Gastrocnemius medialis (tissue), 4 donors: ENCODE results near the gene ADARB1.

Source experiments
- POLR2A ChIP-seq, 2 donors: fragments of 450-650 bp; IDR thresholded peaks; one replicate each; pipeline ENCODE4 v1.6.1; 2017; ENCODE audit warnings: antibody characterized with exemption in 2 of 2, mild to moderate bottlenecking in 2 of 2, moderate library complexity in 2 of 2
- TF ChIP-seq, protein P1 (sequence below), 5 experiments: fragments of 450-650 bp in 3 of 5; fragments of 200-600 bp in 2 of 5; sonication (generic) in 2 of 5; IDR thresholded peaks in 4 of 5; conservative IDR thresholded peaks in 1 of 5; 1 replicate in 4 of 5; 2 replicates in 1 of 5; pipeline ENCODE4 v1.5.1; 2016 to 2019; ENCODE audit warnings: antibody characterized with exemption in 5 of 5, mild to moderate bottlenecking in 3 of 5, moderate library complexity in 3 of 5

DNA sequence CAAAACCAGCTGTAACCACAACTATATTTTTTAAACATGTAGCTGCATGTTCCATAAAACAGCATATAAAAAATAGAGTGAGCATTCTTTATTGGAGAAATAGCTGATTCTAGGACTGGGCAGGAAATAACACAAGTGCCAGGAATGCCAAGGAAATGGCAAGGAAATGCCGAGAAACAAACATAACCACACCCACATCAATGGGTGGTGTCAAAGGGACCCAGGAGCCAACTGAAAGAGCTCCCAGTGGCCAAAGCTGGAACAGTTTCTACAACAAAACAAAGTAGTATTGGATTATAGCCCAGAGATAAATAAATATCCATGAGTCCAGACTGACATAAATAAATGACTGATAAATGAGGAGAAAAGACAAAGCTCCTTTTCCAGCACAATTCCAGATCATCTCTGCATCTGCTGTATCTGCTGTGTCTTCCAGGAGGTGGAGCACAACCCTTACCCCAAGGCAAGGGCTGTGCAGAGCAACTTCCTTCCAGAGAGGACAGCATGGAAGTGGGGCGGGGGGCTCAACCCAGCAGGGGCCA, 28.1 kb downstream of the ADARB1 start:
- TF ChIP-seq, protein P1, sequence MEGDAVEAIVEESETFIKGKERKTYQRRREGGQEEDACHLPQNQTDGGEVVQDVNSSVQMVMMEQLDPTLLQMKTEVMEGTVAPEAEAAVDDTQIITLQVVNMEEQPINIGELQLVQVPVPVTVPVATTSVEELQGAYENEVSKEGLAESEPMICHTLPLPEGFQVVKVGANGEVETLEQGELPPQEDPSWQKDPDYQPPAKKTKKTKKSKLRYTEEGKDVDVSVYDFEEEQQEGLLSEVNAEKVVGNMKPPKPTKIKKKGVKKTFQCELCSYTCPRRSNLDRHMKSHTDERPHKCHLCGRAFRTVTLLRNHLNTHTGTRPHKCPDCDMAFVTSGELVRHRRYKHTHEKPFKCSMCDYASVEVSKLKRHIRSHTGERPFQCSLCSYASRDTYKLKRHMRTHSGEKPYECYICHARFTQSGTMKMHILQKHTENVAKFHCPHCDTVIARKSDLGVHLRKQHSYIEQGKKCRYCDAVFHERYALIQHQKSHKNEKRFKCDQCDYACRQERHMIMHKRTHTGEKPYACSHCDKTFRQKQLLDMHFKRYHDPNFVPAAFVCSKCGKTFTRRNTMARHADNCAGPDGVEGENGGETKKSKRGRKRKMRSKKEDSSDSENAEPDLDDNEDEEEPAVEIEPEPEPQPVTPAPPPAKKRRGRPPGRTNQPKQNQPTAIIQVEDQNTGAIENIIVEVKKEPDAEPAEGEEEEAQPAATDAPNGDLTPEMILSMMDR (IDR thresholded peaks at IDR 0.05 in 4 of 5, conservative IDR thresholded peaks at IDR 0.05 in 1 of 5) = peak in 4 of 5 experiments; percentile 11 to 40 (median 29)
- no peak for TF ChIP-seq POLR2A (IDR thresholded peaks at IDR 0.05)
